Activated T-helper 17 cell treated with anti-CD3 and anti-CD28 coated beads, Interleukin-2, amount 50 U/mL, for 72 hours (primary cell): ENCODE measurements around the gene MRPL40. TPM values are rescaled to one million over a fixed set of nuclear protein-coding genes. Genes with fewer than 3 reads are reported as not detected.
A peak's percentile ranks its signal among the peaks of the same experiment; 100 is the strongest.

Source experiments
- ATAC-seq: fragments of 150-1000 bp; cut with Tn5 transposase; replicated peaks from 2 replicates; pipeline ENCODE4 v1.10.0; 2021; ENCODE audit warnings: mild to moderate bottlenecking, moderate library complexity
- H3K27ac Mint-ChIP-seq: one replicate; pipeline ENCODE4 v1.8.0; 2022; ENCODE audit warnings: mixed read lengths
- H3K27me3 Mint-ChIP-seq: one replicate; pipeline ENCODE4 v1.8.0; 2022; ENCODE audit warnings: mixed read lengths
- H3K36me3 Mint-ChIP-seq: one replicate; pipeline ENCODE4 v1.8.0; 2022; ENCODE audit warnings: low read depth, mild to moderate bottlenecking, mixed read lengths
- H3K4me1 Mint-ChIP-seq: one replicate; pipeline ENCODE4 v1.8.0; 2022; ENCODE audit warnings: mixed read lengths
- H3K4me3 Mint-ChIP-seq: one replicate; pipeline ENCODE4 v1.8.0; 2022; ENCODE audit warnings: mild to moderate bottlenecking, mixed read lengths
- H3K9me3 Mint-ChIP-seq: one replicate; pipeline ENCODE4 v1.8.0; 2022; ENCODE audit warnings: mixed read lengths
- total RNA-seq, 2 donors: library from RNA; stranded (reverse); gene quantifications; one replicate each; pipeline ENCODE4 v1.2.3, GENCODE V29; 2022

MRPL40 gene
- total RNA-seq, 2 donors from 2014 or later = 11.8 to 25.7 TPM

GRCh38 chr22:19455585-19456370 lies 23.4 kb downstream of the MRPL40 start:
- H3K27me3 Mint-ChIP-seq = no peaks in the 10 kb centered on the region
- H3K27ac Mint-ChIP-seq = peak overlapping the region; percentile 42
- peaks cover 8% of the 10 kb centered on the region for H3K4me1 Mint-ChIP-seq
- no peak for ATAC-seq
- peaks cover 100% of the 10 kb centered on the region for H3K36me3 Mint-ChIP-seq
- H3K4me3 Mint-ChIP-seq = no peak overlapping the region
- no peaks in the 10 kb centered on the region for H3K9me3 Mint-ChIP-seq

DNA sequence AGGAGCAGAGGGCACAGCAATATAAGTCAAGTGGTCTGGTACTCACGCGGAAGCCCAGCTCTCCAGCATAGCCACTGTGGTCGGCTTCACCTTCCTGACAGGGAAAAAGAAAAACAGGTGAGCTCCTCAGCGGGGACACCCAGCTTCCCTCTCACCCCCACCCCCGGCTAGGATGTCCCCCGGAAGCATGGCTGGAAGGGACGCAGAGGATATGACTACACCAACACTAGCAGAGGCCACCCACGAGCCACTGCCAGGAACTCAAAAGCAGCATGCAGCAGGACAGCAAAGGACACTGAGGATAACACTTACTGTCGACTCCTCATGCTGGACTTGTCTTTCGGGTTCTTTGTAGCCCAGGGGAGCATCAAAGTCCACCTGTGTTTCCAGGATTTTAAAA lies 24.2 kb downstream of the MRPL40 start:
- ATAC-seq = no peak
- no peak overlapping the region for H3K27ac Mint-ChIP-seq
- H3K27me3 Mint-ChIP-seq = no peaks in the 10 kb centered on the region

GRCh38 chr22:19457828-19458428 lies 25.6 kb downstream of the MRPL40 start:
- Mint-ChIP-seq H3K4me3 (no peak overlapping the region), H3K27me3 (no peaks in the 10 kb centered on the region), H3K36me3 (peaks cover 97% of the 10 kb centered on the region), H3K4me1 (peaks cover 8% of the 10 kb centered on the region), H3K9me3 (no peaks in the 10 kb centered on the region), H3K27ac (no peak overlapping the region)
- ATAC-seq = no peak

More for the DNA sequence above, 24.2 kb downstream of the MRPL40 start:
- Mint-ChIP-seq H3K9me3 (no peaks in the 10 kb centered on the region), H3K4me1 (peaks cover 8% of the 10 kb centered on the region), H3K4me3 (no peak overlapping the region), H3K36me3 (peaks cover 100% of the 10 kb centered on the region)

GRCh38 chr22:19460036-19460435 lies 27.7 kb downstream of the MRPL40 start:
- no peak overlapping the region for H3K27ac Mint-ChIP-seq
- no peaks in the 10 kb centered on the region for H3K9me3 Mint-ChIP-seq
- H3K4me1 Mint-ChIP-seq = no peaks in the 10 kb centered on the region
- H3K27me3 Mint-ChIP-seq = no peaks in the 10 kb centered on the region
- ATAC-seq = no peak
- no peak overlapping the region for H3K4me3 Mint-ChIP-seq
- H3K36me3 Mint-ChIP-seq = peaks cover 97% of the 10 kb centered on the region

DNA sequence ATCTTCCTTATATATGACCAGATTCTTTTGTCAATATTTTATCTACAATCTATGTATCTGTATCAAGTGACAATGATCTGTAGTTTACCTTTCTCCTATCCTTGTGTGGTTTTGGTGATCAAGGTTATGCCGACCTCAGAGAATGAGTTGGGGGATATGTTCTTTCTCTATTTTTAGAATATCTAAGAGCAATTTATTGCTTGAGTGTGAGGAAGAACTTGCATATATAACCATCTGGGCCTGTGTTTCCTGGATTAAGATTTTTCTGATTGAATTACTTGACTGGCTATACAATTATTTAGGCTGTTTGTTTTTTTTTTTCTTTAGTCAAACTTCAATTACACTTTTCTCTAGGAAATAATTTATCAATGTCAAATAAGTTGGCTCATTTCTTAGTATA lies 29.2 kb downstream of the MRPL40 start:
- Mint-ChIP-seq H3K36me3 (peaks cover 97% of the 10 kb centered on the region), H3K4me3 (no peak overlapping the region), H3K9me3 (no peaks in the 10 kb centered on the region), H3K4me1 (no peaks in the 10 kb centered on the region), H3K27ac (peak overlapping the region; percentile 50), H3K27me3 (no peaks in the 10 kb centered on the region)
- no peak for ATAC-seq

DNA sequence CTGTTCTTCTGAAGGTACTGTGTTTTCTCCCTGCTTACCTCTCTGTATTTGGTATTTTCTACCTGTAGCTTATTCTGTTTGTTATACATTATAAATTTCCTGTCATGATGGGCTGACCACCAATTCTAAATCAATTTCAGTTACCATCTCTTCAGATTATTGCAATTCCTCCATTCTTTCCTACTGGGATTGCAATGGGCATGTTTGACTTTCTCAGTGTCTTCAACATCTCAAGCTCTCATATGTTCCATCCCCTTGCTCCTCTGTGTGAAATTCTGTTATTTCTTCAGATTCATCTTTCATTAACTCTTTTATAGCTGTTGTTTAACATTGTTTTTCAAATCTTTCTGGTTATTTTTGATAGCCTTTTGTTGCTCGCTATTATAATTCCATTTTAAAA lies 30.7 kb downstream of the MRPL40 start:
- no peak for ATAC-seq
- H3K4me3 Mint-ChIP-seq = no peak overlapping the region
- peaks cover 97% of the 10 kb centered on the region for H3K36me3 Mint-ChIP-seq
- peak overlapping the region; percentile 62 for H3K27ac Mint-ChIP-seq
- H3K9me3 Mint-ChIP-seq = no peaks in the 10 kb centered on the region
- no peaks in the 10 kb centered on the region for H3K4me1 Mint-ChIP-seq
- no peaks in the 10 kb centered on the region for H3K27me3 Mint-ChIP-seq

DNA sequence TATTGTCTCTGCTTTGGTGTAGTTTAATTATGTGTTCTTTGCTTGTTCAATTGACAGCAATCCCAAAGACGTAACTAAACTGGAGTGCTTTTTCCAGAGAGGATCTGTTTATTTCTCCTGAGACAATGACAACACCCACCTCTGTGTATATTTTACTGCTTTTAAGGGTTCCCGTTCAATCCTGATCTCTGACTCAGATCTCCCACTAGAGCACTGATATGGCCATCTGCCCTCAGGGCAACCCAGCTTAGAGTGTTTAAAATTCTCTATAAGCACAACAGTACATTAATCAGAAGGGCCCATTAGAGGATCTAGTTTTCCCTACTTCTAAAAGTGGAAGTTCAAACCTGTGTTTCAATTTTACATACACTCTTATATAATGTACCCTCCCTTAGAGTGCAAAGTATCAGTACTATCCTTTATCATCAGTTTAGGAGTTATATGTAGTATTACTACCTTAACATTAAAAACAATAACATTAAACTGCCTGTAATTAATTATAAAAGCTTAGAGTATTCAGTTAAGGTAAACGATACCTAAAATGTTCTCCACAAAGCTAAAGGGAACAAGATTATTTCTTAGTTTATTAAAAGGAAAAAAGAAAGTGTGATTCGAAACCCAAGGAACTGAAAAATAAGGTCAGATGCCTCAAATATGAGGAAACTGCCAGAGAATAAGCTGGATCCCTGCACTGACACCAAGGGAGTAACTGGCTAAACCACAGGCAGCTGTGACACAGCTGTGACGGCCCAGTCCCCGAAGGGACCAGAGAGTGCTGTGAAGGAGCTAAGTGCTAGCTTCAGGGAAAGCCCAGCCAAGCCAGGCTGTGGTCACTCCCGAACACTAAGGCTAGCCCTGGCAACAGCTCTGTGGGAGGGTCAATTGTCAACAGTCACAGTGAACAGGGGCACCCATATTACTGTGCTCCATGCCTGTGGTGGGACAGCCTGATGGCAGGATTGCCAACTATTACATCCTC lies 31.4 kb downstream of the MRPL40 start:
- H3K27me3 Mint-ChIP-seq = no peaks in the 10 kb centered on the region
- no peak overlapping the region for H3K4me3 Mint-ChIP-seq
- H3K9me3 Mint-ChIP-seq = no peaks in the 10 kb centered on the region
- no peaks in the 10 kb centered on the region for H3K4me1 Mint-ChIP-seq
- ATAC-seq = no peak
- H3K36me3 Mint-ChIP-seq = peaks cover 97% of the 10 kb centered on the region
- H3K27ac Mint-ChIP-seq = peak overlapping the region; percentile 62

GRCh38 chr22:19464546-19464945 lies 32.2 kb downstream of the MRPL40 start:
- H3K27me3 Mint-ChIP-seq = no peaks in the 10 kb centered on the region
- H3K36me3 Mint-ChIP-seq = peaks cover 97% of the 10 kb centered on the region
- H3K4me3 Mint-ChIP-seq = no peak overlapping the region
- H3K9me3 Mint-ChIP-seq = no peaks in the 10 kb centered on the region
- no peak for ATAC-seq
- H3K27ac Mint-ChIP-seq = peak overlapping the region; percentile 36
- H3K4me1 Mint-ChIP-seq = no peaks in the 10 kb centered on the region

DNA sequence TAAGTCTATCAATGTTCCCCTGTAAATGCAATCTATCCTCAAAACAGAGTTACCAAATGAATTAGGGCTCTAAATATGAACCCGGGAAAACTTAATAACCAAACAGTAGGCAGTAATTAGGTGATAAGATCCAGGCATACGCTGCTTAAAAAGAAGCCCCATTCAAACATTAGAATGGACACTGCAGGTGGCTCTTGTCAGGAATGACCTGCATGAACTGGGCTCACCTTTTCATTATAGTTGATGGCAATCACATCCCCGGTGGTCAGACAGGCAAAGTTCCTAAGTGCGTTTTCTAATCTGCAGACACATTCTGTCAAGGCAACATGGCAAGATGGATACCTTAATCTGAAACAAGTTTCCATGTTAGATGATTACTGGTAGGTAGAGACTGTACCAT lies 32.6 kb downstream of the MRPL40 start:
- H3K4me1 Mint-ChIP-seq = no peaks in the 10 kb centered on the region
- H3K27me3 Mint-ChIP-seq = no peaks in the 10 kb centered on the region
- H3K4me3 Mint-ChIP-seq = no peak overlapping the region
- peaks cover 97% of the 10 kb centered on the region for H3K36me3 Mint-ChIP-seq
- no peak for ATAC-seq
- no peaks in the 10 kb centered on the region for H3K9me3 Mint-ChIP-seq
- H3K27ac Mint-ChIP-seq = peak overlapping the region; percentile 82

- Mint-ChIP-seq H3K4me3 (no peak overlapping the region), H3K27me3 (no peaks in the 10 kb centered on the region), H3K27ac (no peak overlapping the region), H3K36me3 (peaks cover 97% of the 10 kb centered on the region), H3K9me3 (no peaks in the 10 kb centered on the region), H3K4me1 (no peaks in the 10 kb centered on the region)
- no peak for ATAC-seq
Measured at GRCh38 chr22:19466126-19466716, 33.9 kb downstream of the MRPL40 start.

DNA sequence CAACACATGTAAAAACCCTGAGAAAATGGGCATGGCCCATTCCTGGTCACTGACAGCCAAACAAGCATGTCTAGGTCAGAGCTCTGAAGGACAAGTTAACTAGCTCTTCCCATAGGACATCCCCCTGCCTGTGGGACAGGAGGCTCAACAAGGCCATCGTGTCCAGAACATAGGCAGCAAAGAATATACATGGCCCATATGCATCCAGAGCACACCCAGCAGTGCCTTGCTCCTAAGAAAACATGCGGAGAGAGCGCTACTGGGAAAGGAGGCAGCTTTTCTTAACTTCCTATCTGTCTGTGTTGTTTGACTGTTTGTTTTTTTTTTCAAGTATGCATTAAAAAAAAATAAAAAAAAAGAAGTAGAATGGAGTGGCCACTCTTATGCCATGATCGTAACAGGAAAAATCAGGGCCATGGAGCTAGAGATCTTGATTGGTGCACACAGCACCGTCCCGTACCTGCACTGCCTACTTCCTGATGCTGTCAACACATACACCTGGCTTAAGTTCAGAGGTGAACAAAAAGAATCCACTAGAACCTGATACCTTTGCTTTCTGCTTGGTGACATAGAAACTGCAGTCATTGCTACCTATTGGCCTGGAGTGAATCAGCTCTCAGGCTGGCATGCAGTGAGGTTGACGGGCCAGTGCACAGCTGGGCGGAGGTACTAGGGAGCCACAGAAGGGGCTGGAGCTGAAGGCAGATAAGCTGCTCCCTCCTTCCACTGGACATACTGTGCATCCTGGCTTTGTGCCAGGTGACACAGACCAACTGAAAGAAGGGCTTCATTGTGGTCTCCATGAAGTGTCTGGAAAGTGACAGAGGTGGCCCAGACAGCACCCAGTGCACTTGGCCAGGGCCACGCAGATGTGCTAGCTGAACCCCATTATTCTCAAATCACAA lies 34.8 kb downstream of the MRPL40 start:
- Mint-ChIP-seq H3K27ac (no peak overlapping the region), H3K27me3 (no peaks in the 10 kb centered on the region), H3K4me3 (no peak overlapping the region), H3K4me1 (no peaks in the 10 kb centered on the region), H3K9me3 (no peaks in the 10 kb centered on the region), H3K36me3 (peaks cover 97% of the 10 kb centered on the region)
- ATAC-seq = no peak

DNA sequence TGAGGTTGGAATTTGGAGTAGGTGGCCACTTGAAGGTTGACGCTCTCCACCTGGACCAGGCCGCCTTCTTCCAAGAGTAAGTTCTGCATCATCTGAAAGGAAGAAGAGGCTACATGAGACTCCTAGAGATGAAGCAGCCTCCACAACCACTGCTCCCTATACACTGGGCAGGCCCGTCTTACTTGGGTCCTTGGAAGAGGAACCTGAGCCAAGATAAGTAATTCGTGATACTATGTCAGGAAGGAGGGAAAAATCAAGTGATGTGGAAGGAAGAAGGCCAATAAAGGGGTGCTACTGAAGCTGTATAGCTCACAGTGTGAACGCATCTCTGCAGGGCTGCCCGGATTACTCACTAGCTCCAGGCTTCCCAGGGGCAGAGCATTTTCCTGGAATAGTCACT lies 35.6 kb downstream of the MRPL40 start:
- no peak overlapping the region for H3K27ac Mint-ChIP-seq
- peaks cover 100% of the 10 kb centered on the region for H3K36me3 Mint-ChIP-seq
- no peak for ATAC-seq
- H3K9me3 Mint-ChIP-seq = no peaks in the 10 kb centered on the region
- H3K27me3 Mint-ChIP-seq = no peaks in the 10 kb centered on the region
- no peak overlapping the region for H3K4me3 Mint-ChIP-seq
- H3K4me1 Mint-ChIP-seq = no peaks in the 10 kb centered on the region

DNA sequence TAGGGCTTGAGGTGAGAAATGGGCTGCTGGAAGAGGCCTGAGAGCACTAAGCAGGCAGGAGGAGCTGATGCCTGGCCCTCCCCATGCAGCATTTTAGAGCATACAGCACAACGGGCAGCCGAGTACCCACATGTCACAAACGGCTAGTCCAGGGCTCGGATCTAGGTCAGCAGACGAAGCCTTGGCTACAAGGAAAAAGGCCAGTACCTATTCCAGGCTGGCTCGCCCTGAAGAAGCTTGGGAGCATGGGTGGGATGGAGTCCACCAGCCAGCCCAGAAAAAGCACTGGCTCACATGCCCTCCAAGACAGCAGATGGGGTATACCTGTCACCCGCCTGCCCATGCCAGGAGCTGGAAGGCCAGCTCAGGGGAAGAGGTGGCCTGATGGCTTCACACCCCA lies 37.1 kb downstream of the MRPL40 start:
- peak overlapping the region; percentile 21 for H3K27ac Mint-ChIP-seq
- H3K4me3 Mint-ChIP-seq = no peak overlapping the region
- H3K9me3 Mint-ChIP-seq = no peaks in the 10 kb centered on the region
- ATAC-seq = no peak
- H3K36me3 Mint-ChIP-seq = peaks cover 100% of the 10 kb centered on the region
- H3K27me3 Mint-ChIP-seq = no peaks in the 10 kb centered on the region
- no peaks in the 10 kb centered on the region for H3K4me1 Mint-ChIP-seq
